T-helper 1 cell (primary cell): ENCODE results near the gene CARMIL1.

Source experiments
- DNase-seq, 5 donors: peaks; one replicate each; pipeline ENCODE4 v3.0.0-alpha.2; 2012 to 2020

The CARMIL1 gene

DNA sequence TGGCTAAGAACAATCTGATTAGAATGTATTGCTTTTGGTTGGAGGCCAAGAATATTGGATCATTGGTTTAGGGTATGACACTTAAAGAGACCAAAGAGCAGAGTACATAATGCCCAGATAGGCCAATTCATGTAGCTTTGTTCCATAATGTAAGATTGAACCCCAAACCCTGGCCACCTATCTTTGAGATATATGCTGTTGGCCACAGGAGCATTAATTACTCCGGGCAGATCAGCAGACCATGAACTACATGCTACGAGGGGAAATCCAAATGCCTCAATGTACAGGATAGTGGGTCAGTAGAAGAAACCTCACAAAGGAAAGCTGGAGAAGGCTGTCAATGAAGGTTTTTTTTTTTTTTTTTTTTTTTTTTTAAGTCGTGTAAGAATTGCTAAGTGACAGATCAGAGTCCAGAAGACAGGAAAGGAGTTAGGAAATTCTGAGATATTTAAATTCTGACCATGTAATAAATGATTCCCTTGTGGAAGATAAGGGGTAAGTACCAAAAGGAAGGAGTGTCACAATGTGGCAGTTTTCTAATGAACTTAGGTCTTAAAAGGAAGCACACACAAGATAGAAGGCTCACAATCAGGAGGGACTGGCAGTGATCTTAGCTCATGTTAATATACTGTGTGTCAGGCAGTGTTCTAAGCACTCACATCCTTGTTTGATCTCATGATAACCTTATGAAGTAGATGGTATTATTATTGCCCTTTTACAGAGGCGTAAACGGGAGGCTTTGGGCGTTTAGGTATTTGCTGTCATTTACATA lies 61.4 kb downstream of the CARMIL1 start:
- DNase-seq = no peak

DNA sequence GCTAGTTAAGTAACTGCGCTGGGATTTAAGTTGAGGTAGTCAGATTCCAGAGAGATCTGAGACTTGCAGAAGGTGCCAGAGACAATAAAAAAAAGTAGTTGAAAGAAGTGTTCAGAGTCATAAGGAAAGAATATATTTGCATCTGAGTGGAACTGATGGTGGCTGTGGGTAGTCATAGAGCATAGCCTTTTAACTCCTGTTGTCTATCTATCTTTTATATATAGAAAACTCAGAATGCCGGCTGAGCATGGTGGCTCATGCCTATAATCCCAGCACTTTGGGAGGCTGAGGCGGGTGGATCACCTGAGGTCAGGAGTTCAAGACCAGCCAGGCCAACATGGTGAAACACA lies 62.0 kb downstream of the CARMIL1 start:
- DNase-seq = no peak

DNA sequence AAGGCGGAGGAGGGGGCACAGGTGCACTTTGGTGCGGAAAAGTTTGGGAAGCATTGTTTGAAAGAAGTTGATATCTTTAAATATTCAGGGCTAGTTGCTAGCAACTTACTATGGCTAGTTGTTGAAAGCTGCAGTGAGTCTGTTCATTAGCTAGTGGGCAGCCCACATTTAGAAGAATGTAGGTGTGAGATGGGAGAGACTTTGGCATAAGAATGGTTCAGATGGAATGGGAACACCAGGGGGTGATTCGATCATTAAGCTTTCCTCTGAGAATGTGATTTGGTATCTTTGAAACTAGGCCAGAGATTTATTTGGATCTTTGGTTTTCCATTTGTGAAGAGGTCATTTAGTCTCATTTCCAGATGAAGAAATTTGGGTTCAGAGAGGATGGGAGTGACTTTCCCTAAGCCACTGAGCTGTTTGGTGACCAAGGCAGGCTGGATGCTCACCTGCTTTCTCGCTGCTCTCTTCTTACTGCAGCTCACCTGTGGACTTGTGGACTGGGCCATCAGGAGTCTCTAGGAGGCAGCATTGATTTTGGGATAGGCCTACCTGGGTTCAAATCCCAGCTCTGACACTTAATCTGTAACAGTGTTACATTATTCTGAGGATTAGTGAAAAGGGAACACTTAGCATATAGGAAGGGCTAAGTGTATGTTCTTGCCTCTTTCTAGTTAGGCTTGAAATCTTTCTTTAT lies 62.9 kb downstream of the CARMIL1 start:
- DNase-seq = no peak

DNA sequence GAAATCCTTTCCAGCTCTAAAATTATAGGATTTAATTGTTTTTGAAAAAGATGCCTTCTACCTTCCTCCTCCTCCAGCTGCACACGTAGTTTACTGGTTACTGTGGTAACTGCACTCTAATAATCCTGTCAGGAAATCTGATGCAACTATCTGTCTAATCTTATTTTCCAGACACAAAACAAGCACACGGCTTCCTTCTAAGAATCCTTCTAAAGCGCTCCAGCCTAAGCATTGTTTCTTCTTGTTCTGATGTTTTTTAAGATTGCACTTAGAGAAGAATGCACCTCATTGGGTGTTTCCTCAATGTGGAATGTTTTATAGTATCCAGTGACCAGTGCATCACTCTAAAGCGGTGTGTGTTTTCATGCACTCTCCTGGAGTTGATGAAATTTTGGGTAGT lies 63.6 kb downstream of the CARMIL1 start:
- no peak for DNase-seq

DNA sequence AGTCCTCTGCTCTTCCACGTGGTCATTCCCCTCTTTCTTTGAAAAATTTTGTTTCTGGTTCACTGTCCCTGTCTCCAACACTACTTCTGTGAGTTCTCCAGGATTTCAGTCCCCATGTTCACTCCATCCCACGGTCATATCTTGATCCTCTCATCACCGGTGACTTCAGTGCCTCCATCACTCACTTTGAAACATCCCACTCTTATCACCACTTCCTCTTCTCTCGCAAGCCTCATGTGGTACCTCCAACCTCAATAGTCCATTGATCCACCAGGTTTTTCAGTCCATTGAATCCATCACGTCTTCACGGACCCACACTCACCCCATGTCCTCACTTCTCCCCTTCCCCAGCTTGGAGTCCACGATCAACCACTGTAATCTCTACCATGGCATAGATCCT lies 64.8 kb downstream of the CARMIL1 start:
- no peak for DNase-seq

DNA sequence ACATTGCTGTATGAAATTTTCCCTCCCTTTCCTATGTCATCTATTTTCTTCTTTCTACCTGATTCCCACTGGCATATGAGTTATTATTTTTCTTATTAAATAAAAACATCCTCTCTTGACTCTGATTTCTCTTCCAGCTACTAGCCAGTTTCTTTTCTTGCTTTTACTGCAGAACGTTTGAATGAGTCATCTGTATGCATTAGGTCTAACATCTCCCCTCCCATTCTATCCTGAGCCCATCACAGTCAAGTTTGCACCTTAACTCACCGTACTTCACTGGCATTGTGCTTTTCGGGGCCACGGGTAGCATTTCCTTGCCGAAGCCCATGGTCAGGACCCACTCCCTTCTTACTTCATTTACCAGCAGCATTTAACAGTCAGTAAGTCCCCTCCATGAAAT lies 65.7 kb downstream of the CARMIL1 start:
- no peak for DNase-seq

DNA sequence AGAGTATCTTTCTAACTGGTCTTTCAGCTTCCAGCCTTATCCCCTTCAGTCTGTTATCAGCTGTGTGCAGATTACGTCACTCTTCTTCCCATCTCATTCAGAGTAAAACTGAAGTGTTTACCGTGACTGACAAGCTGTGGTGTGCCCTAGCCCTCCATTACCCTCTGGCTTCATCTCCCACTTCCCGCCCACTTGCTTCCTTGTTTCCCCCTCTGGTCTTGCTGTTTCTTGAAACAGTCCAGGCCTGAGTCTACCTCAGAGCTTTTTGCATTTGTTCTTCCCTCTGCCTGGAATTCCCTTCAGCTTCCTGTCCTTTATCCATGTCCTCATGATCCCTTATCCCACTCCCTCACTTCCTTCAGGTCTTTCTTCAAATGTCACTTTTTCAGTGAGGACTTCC lies 66.9 kb downstream of the CARMIL1 start:
- no peak for DNase-seq

DNA sequence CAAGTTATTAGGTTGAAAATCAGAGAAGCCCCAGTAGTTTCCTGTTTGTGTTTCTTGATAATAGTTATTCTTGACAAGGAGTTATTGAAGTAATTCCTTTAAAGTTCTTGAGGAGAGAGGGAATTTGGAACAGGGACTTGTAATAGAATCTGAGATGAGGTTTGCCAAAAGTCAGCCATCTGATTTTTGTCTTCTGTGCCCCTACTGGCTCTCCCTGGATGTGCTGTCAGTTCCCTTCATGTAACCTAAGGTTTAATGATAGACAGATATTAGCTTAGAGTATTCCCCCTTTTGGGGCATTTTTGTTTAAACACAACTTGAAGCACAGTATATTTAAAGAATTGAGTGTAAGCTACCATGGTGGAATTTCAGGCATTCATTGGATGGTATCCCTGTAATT lies 71.4 kb downstream of the CARMIL1 start:
- no peak for DNase-seq

DNA sequence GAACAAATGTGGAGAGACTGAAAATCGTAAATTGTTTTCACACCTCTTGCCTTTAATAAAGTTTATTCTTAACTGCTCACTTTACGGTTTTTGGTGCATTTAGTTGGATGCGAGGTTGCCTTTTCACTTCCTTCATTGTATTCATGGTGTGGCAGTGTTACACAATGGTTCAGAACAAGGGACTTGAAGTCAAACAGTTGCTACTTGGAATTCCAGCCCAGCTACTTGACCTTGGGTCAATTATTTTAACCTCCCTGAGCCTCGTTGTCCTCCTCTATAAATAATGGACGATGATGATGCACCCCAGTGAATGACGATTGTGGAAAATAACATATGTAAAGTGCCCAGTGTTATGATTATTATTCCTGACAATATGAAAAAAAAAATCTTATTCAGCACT lies 72.3 kb downstream of the CARMIL1 start:
- DNase-seq = no peak

DNA sequence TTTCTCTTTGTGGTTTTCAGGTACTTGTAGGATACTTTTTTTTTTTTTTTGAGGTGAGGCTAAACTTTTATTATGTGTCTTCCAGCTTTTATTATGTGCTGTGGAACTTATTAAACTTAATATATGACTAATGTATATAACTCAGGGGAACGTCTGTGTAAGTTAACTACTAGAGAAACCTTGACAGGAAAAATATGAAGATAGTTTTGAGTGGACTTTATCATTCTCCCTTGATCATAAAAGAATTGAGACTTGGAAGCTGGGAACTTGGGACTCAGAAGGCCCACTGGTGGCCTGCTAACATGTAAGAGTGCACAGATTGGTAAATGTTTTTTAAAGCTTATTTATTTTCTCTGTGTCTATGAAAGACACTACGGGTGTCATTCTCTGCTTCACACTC lies 73.1 kb downstream of the CARMIL1 start:
- no peak for DNase-seq

DNA sequence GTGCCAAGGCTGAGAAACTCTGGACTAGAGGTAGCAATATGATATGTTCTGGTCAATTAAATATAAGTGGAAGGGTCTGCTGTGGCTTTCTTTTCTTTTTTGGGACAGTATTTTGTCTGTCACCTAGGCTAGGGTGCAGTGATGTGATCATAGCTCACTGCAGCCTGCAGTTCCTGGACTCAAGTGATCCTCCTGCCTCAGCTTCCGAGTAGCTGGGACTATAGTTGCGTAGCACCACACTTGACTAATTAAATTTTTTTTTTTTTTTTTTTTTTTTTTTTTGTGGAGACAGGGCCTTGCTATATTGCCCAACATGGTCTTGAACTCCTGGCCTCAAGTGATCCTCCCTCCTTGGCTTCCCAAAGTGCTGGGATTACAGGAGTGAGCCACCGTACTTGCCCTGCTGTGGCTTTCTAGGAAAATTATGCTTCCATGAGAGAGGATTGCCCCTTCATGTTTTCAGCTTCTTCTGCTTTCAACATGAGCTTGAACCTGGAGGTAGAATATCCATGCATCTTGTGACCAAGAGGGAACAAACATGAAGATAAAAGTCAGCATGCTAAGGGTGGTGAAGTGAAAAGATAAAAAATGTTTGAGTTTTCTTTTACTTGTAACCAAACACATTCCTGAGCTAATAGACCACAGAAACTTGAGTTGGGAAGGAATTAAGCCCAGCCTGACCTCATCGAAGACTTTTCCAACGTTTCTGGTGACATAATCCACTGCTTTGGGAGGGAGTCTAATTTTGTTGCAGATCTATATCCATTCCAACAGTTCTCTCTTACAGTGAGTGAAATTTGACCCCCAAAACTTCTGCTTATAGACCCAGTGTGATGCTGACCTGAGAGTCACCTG lies 75.1 kb downstream of the CARMIL1 start:
- DNase-seq = no peak

DNA sequence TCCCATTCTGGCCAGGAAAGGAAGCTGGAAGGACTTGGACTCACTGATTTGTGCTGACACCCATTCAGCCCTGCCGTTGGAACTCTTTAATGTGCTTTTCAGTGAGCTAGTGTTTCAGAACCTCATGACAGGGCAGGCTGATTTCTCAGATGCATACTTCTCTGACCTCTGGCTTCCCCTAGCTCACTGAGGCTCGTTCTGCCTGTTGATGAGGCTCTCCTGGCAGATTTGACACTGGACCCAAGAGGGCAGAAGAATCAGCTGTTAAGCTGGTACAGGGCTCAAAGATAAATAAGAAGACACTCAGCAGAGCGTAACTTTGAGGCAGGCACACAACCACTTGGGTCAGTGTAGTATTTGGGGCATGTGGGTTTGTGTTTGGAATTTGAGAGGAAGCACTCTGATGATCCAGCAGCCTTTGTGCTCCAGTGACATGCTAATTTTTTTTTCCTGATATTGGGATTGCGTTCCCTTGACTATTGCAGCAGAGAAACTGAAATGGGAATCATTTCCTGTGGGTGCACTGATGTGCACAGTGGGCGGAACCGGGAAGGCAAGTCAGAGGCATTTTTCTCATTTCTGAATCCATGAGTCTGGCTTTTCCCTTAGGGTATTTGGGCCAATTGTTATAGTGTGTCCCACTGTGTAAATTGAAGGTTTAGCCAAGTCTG lies 80.2 kb downstream of the CARMIL1 start:
- DNase-seq = no peak

DNA sequence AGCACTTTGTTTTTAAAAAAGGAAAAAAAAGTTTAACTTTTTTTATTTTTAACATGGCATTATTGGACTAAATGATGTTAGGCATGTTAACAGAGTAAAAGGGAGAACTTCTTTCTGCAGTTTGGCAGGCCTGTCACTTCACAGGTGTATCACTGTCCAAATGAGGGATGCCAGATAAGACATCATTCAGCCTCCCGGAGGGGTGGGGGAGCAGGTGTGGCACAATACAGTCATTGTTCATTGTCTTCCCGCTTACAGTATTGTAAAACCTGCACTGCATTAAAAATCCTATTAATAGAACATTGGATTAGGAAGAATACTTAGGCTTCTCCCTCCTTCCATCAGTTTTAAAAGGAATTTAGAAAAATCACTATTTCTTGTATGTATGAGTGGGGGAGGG lies 80.7 kb downstream of the CARMIL1 start:
- no peak for DNase-seq

DNA sequence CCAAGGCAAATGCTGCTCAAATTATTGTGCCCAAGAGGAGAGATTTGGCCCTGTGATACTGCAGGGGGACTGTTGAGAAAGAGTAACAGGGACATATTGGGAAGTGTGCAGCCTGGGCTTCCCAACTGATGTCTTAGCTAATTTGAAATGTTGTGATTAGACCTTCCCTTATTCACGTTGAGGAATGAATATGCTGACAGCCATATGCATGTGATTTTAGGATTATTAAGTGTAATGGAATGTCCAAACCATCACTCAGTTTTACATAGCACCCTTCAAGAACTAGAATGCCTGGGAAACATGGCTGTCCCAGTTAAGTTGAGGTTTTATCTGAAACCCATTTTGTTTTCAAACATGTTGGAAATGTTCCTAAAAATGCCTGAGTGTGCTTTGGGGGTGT lies 81.4 kb downstream of the CARMIL1 start:
- no peak for DNase-seq

DNA sequence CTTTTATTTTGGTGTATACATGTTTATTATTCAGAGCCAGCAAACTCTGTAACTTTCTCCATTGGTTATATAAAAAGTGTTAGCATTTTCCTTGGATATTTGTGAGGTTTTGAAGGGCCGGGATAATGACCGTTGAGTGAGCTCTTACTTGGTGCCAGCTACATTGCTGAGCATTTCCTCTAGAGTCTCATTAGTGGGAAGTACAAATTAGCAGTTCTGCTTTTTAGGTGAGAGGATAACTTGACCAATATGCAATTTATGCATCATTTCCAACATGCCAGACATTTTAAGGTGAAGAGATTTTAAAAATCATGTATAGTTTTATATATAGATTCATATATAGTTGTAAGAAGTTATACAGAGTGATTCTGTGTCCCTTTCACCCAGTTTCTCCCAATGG lies 84.3 kb downstream of the CARMIL1 start:
- DNase-seq = no peak

DNA sequence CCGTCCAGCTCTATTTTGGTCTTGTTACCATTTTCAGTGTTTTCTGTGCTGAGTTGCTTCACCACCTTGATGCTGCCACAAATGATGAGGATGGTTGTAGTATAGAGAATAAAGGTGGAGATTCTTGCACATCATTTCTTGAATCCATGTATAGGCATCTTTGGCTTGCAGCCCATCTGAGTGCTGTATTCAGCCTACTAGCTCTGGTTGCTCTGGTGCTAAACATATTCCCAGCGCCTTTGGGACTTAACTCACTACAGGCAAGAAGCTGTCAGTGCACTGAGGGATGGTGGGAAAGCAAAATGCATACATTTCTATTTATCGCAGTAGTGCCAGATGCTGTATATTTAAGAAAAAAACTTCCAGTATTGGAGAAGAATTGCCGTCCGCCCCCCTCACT lies 86.0 kb downstream of the CARMIL1 start:
- DNase-seq = no peak

DNA sequence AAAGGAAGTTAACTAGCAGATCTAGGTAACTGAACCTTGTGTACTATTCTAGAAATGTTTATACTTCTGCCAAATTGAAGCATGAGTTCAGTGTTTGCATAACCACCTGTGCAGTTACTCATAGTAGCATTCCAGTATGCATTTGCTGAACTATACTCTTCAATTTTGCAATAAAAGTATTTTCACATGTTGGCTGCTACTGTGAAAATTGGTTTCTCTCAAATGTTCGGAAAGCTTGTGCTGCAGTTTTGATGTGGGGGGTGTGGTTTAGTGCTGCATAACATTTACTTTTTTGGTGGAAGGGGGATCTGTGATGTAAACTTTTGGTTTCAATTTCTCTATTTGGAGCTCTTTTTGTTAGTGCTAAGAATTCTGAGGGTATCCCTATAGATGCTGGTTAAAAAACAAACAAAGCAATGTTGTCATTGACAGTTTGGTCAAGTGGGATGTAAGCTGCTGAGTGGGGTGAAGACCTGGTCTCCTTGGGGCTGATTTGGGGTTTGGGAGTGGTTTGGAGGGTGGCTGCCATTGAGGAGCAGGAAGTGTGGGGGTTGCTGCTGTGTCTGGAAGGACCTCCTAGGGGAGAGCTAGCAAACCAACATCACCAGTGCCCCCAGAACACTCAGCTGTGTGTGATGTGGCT lies 87.8 kb downstream of the CARMIL1 start:
- DNase-seq = peak in 4 of 5 donors; percentile 13 to 64 (median 24)

DNA sequence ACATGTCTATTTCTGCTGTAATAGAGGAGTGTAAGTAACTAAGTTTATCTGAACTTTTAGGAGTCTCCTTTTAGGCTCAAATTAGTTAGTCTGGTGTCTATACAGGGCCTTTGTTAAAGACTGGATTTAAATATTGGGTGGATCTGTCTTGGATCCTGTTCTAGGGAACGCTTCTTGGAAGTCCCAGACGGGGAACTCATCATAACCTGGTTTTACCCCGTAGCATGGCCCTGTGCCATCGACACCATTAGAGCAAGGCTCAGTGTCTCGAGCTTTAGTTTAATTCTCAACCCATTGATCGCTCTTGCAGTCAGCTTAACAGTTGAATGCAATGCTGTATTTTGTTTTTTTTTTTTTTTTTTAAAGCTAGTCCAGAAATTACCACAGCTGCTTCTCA lies 89.9 kb downstream of the CARMIL1 start:
- DNase-seq = no peak

DNA sequence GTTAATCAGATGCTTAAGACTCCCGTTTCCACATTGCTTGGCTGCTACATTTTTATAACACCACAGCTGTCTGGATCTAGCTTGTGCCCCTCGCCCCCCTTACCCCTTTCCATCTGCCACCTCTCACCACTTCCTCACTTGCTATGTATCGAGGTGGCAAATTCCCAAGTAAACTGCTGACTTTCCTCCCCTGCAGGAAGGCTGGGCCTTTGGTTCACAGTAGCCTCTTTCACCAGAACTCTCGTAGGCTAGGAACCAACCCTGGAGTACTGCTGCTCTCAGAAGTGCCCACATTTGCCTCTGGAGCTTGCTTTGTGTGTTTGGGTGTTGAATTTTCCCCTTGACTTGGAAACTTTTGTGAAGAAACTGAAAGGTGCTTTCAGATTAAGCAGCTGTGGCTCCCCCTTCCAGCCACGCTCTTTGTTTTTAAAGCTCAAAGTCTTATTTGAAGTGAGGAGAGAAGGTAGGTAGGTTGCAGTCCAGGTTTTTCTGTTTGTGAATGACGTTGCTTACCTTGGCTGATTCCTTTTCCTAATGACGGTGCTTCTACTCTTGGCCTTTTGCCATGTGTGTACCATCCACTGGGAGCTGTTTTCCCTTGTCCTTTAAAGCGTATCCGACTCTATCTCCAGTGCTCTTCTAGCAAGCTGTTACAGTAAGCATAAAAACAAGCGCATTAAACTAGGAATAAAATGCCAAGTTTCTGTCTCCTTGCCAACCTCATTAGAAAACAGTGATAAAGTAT lies 90.4 kb downstream of the CARMIL1 start:
- DNase-seq = no peak

DNA sequence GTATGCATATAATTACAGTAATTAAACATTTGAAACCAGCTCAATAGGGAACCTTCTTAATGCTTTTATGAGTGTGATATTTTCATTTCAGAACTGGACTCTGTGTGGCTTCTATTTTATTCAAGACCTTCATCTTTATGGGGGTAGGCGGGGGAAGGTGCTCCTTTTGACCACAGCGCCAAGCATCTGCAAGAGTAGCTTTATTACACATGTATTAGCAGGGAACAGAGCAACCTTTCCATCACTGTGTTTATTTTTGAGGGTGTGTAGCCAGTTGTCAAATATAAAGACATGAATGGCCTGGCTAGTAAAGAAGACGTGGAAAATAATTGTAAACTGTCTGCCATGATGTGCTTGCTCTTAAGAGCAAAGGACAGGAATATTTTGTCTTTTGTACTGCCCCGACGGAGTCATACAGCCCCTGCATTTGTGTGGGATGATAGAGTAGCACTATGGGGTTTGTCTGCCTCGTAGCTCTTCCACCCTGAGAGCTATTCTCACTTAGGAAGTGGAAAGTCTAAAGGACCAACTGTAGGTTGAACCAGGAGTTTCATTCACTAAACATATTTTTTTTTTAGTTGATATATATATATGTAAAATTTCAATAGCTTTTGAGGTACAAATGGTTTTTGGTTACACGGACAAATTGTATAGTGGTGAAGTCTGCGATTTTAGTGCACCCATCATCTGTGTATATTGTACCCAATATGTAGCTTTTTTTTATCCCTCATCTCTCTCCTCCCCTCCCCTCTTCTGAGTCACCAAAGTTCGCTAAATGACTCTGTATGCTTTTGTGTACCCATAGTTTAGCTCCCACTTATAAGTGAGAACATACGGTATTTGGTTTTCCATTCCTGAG lies 91.2 kb downstream of the CARMIL1 start:
- DNase-seq = peak in 1 of 5 donors; percentile 58

DNA sequence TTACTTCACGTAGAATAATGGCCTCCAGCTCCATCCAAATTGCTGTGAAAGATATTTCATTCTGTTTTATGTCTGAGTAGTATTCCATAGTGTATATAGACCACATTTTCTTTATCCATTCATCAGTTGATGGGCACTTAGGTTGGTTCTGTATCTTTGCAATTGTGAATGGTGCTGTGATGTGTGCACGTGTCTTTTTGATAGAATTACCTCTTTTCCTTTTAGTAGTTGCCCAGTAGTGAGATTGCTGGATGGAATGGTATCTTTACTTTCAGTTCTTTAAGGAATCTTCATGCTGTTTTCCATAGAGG lies 91.8 kb downstream of the CARMIL1 start:
- no peak for DNase-seq
